H1 (cell line): ENCODE data around the gene TMEM181. TPM values are rescaled to one million over a fixed set of nuclear protein-coding genes. Genes with fewer than 3 reads are reported as not detected.
A peak's percentile ranks its signal among the peaks of the same experiment; 100 is the strongest.

Experiments used
- CTCF ChIA-PET: fragments of 300-600 bp; sonication (Branson Sonifier 250); formaldehyde crosslinking; loops from one replicate; lab custom pipeline; 2021; ENCODE audit not compliant: partially characterized antibody; lab: Charles Lee
- POLR2A ChIA-PET: fragments of 300-600 bp; sonication (Branson Sonifier 250); formaldehyde crosslinking; loops from one replicate; lab custom pipeline; 2021; ENCODE audit warnings: inconsistent platforms; ENCODE audit not compliant: partially characterized antibody; lab: Charles Lee
- DNase-seq, 2 experiments: peaks; one replicate each; pipeline versions ENCODE4 v3.0.0 to v3.0.0-alpha.2; 2010 to 2022; ENCODE audit warnings: low spot score in 2 of 2, low read depth in 1 of 2, mixed read lengths in 1 of 2
- FAIRE-seq: peaks from 2 replicates; lab custom pipeline; 2011; peaks lifted over from hg19 to GRCh38; lab: Jason Lieb, UNC
- H2AFZ ChIP-seq: 2 replicates; pipeline ENCODE4 v1.8.1; 2012; ENCODE audit warnings: low read length, inconsistent platforms
- H2AK5ac ChIP-seq: 2 replicates; pipeline ENCODE4 v1.6.1; 2013; ENCODE audit warnings: low read depth, low read length
- H2BK120ac ChIP-seq: replicated peaks from 2 replicates; pipeline ENCODE3; 2013; ENCODE audit warnings: low read depth, low read length, inconsistent platforms
- H2BK12ac ChIP-seq: 2 replicates; pipeline ENCODE4 v1.6.1; 2013; ENCODE audit warnings: low read depth, low read length
- H2BK15ac ChIP-seq: 2 replicates; pipeline ENCODE4 v1.6.1; 2013; ENCODE audit warnings: low read length
- H2BK20ac ChIP-seq: 2 replicates; pipeline ENCODE4 v1.6.1; 2013; ENCODE audit warnings: low read length
- H2BK5ac ChIP-seq: 2 replicates; pipeline ENCODE4 v1.6.1; 2013; ENCODE audit warnings: low read depth, low read length
- H3K14ac ChIP-seq: 2 replicates; pipeline ENCODE4 v1.6.1; 2013; ENCODE audit warnings: inconsistent platforms; ENCODE audit not compliant: insufficient read length
- H3K18ac ChIP-seq: 2 replicates; pipeline ENCODE4 v1.6.1; 2013; ENCODE audit warnings: low read length; ENCODE audit errors: extremely low read depth
- H3K23ac ChIP-seq: 2 replicates; pipeline ENCODE4 v1.6.1; 2013; ENCODE audit warnings: inconsistent platforms; ENCODE audit not compliant: insufficient read length
- H3K23me2 ChIP-seq: 2 replicates; pipeline ENCODE4 v1.6.1; 2013; ENCODE audit warnings: low read depth, low read length
- H3K27ac ChIP-seq: 2 replicates; pipeline ENCODE4 v1.6.1; 2011; ENCODE audit warnings: low read depth, low read length, inconsistent platforms
- H3K27me3 ChIP-seq, 4 experiments: replicated peaks in 1 of 4; 1 replicate in 1 of 4; 2 replicates in 3 of 4; pipeline versions ENCODE4 v1.6.1 to v1.8.1; 2011 to 2013; ENCODE audit warnings: low read length in 3 of 4, mild to moderate bottlenecking in 3 of 4, inconsistent platforms in 2 of 4, mixed read lengths in 2 of 4, moderate library complexity in 1 of 4; ENCODE audit not compliant: control insufficient read depth in 3 of 4, insufficient read depth in 3 of 4; ENCODE audit errors: extremely low read depth in 1 of 4
- H3K36me3 ChIP-seq, 4 experiments: 2 replicates each; pipeline versions ENCODE4 v1.6.1 to v1.8.1; 2011 to 2013; ENCODE audit warnings: mild to moderate bottlenecking in 4 of 4, low read length in 3 of 4, moderate library complexity in 2 of 4, control low read depth in 1 of 4, inconsistent platforms in 1 of 4; ENCODE audit not compliant: insufficient read depth in 4 of 4, control insufficient read depth in 2 of 4
- H3K4ac ChIP-seq: replicated peaks from 2 replicates; pipeline ENCODE3; 2013; ENCODE audit warnings: low read length, low read depth, mixed read lengths, inconsistent platforms; ENCODE audit not compliant: insufficient read length
- H3K4me1 ChIP-seq, 4 experiments: replicated peaks in 1 of 4; 1 replicate in 1 of 4; 2 replicates in 3 of 4; pipeline versions ENCODE4 v1.6.1 to v1.8.1; 2011 to 2013; ENCODE audit warnings: low read length in 3 of 4, inconsistent platforms in 2 of 4, mixed read lengths in 1 of 4; ENCODE audit not compliant: insufficient read depth in 4 of 4, control insufficient read depth in 3 of 4
- H3K4me2 ChIP-seq, 2 experiments: 2 replicates each; pipeline versions ENCODE4 v1.6.1 to v1.8.1; 2011 to 2013; ENCODE audit warnings: low read depth in 2 of 2, low read length in 2 of 2, control low read depth in 1 of 2, inconsistent platforms in 1 of 2, mild to moderate bottlenecking in 1 of 2; ENCODE audit not compliant: insufficient read depth in 1 of 2
- H3K4me3 ChIP-seq, 4 experiments: fragments of 200-600, 300-600 bp in 1 of 4; sonication (generic), shearing (Covaris generic), sonication (Bioruptor Twin) in 1 of 4; 2 replicates each; pipeline versions ENCODE4 v1.5.1 to v1.8.1; 2011 to 2016; ENCODE audit warnings: low read length in 4 of 4, low read depth in 3 of 4, control low read depth in 2 of 4, inconsistent platforms in 2 of 4, mild to moderate bottlenecking in 2 of 4, mixed read lengths in 1 of 4, moderate library complexity in 1 of 4; ENCODE audit not compliant: insufficient read depth in 2 of 4; ENCODE audit errors: extremely low read depth in 1 of 4
- H3K56ac ChIP-seq: replicated peaks from 2 replicates; pipeline ENCODE3; 2013; ENCODE audit warnings: low read depth, mild to moderate bottlenecking, mixed read lengths, low read length, inconsistent platforms; ENCODE audit not compliant: insufficient read length
- H3K79me1 ChIP-seq: 2 replicates; pipeline ENCODE4 v1.6.1; 2013; ENCODE audit warnings: low read depth, low read length, control low read depth
- H3K79me2 ChIP-seq, 2 experiments: 2 replicates each; pipeline versions ENCODE4 v1.6.1 to v1.8.1; 2012 to 2013; ENCODE audit warnings: low read length in 2 of 2, mild to moderate bottlenecking in 2 of 2, inconsistent platforms in 1 of 2; ENCODE audit not compliant: insufficient read depth in 2 of 2, control insufficient read depth in 1 of 2
- H3K9ac ChIP-seq, 4 experiments: replicated peaks in 1 of 4; 1 replicate in 1 of 4; 2 replicates in 3 of 4; pipeline versions ENCODE4 v1.6.1 to v1.8.1; 2011 to 2013; ENCODE audit warnings: low read depth in 3 of 4, low read length in 3 of 4, control low read depth in 2 of 4, mild to moderate bottlenecking in 2 of 4, moderate library complexity in 2 of 4, inconsistent platforms in 1 of 4; ENCODE audit errors: extremely low read depth in 1 of 4
- H3K9me3 ChIP-seq, 2 experiments: 2 replicates each; pipeline versions ENCODE4 v1.6.1 to v1.8.1; 2012 to 2013; ENCODE audit warnings: mild to moderate bottlenecking in 2 of 2, moderate library complexity in 2 of 2, control low read depth in 1 of 2, inconsistent platforms in 1 of 2, low read depth in 1 of 2, low read length in 1 of 2, mixed read lengths in 1 of 2; ENCODE audit not compliant: insufficient read depth in 2 of 2
- H4K20me1 ChIP-seq, 2 experiments: replicated peaks in 1 of 2; 2 replicates each; pipeline versions ENCODE3 to v1.8.1; 2011 to 2013; ENCODE audit warnings: inconsistent platforms in 2 of 2, low read length in 2 of 2, mild to moderate bottlenecking in 1 of 2; ENCODE audit not compliant: insufficient read depth in 2 of 2, control insufficient read depth in 1 of 2
- H4K5ac ChIP-seq: 2 replicates; pipeline ENCODE4 v1.6.1; 2013; ENCODE audit warnings: low read length, low read depth, mixed read lengths, inconsistent platforms; ENCODE audit not compliant: insufficient read length
- H4K8ac ChIP-seq: 2 replicates; pipeline ENCODE4 v1.8.0; 2013; ENCODE audit warnings: mild to moderate bottlenecking, moderate library complexity, low read length, inconsistent platforms; ENCODE audit not compliant: insufficient read depth; ENCODE audit errors: extremely low read depth
- H4K91ac ChIP-seq: replicated peaks from 2 replicates; pipeline ENCODE3; 2013; ENCODE audit warnings: low read length, mixed read lengths, inconsistent platforms; ENCODE audit not compliant: insufficient read length
- EP300 ChIP-seq, 2 experiments: IDR thresholded peaks; 1 replicate in 1 of 2; 2 replicates in 1 of 2; pipeline ENCODE4 v1.6.1; 2011 to 2012; ENCODE audit warnings: low read depth in 2 of 2, low read length in 2 of 2, mild to moderate bottlenecking in 2 of 2, borderline replicate concordance in 1 of 2, inconsistent platforms in 1 of 2, moderate library complexity in 1 of 2
- FOSL1 ChIP-seq: IDR thresholded peaks from 2 replicates; pipeline ENCODE4 v1.6.1; 2011; ENCODE audit warnings: mild to moderate bottlenecking, low read depth, low read length, moderate library complexity; ENCODE audit not compliant: insufficient read depth
- HDAC6 ChIP-seq: IDR thresholded peaks from one replicate; pipeline ENCODE4 v1.7.1; 2012; ENCODE audit warnings: low read depth, mild to moderate bottlenecking, inconsistent platforms, low read length, moderate library complexity
- JUN ChIP-seq: IDR thresholded peaks from 2 replicates; pipeline ENCODE4 v1.6.1; 2011; ENCODE audit warnings: low read depth, mild to moderate bottlenecking, improper control_type of control experiment, low read length
- MAFK ChIP-seq: IDR thresholded peaks from 2 replicates; pipeline ENCODE4 v1.6.1; 2012; ENCODE audit warnings: low read depth, mild to moderate bottlenecking, improper control_type of control experiment, low read length
- RAD21 ChIP-seq, 2 experiments: IDR thresholded peaks in 1 of 2; conservative IDR thresholded peaks in 1 of 2; 2 replicates each; pipeline ENCODE4 v1.6.1; 2011; ENCODE audit warnings: low read depth in 2 of 2, low read length in 2 of 2, improper control_type of control experiment in 1 of 2, inconsistent platforms in 1 of 2, mild to moderate bottlenecking in 1 of 2, moderate library complexity in 1 of 2
- RBBP5 ChIP-seq: IDR thresholded peaks from 2 replicates; pipeline ENCODE4 v1.7.1; 2012; ENCODE audit warnings: low read depth, mild to moderate bottlenecking, inconsistent platforms, low read length, moderate library complexity, borderline replicate concordance
- RXRA ChIP-seq: IDR thresholded peaks from 2 replicates; pipeline ENCODE4 v1.6.1; 2011; ENCODE audit warnings: low read depth, mild to moderate bottlenecking, low read length, moderate library complexity; ENCODE audit not compliant: insufficient read depth
- SUZ12 ChIP-seq: fragments of 200-600 bp; sonication (generic); IDR thresholded peaks from 2 replicates; pipeline ENCODE4 v1.6.1; 2012; ENCODE audit warnings: mild to moderate bottlenecking, inconsistent platforms, low read length, moderate library complexity, mixed read lengths
- YY1 ChIP-seq: IDR thresholded peaks from 2 replicates; pipeline ENCODE4 v1.6.1; 2011; ENCODE audit warnings: low read depth, mild to moderate bottlenecking, low read length
- WGBS, 2 experiments: shearing (Covaris generic) in 1 of 2; methylation state at CpG; one replicate each; pipeline versions ENCODE4 v1.1.6 to v1.1.7; 2013 to 2015; ENCODE audit warnings: low lambda C conversion rate in 2 of 2, mixed read lengths in 2 of 2, inconsistent platforms in 1 of 2, low coverage in 1 of 2, missing lambda C conversion rate in 1 of 2; ENCODE audit not compliant: insufficient replicate concordance in 2 of 2, insufficient coverage in 1 of 2, insufficient read length in 1 of 2; ENCODE audit errors: extremely low coverage in 1 of 2, missing lambda C conversion rate in 1 of 2; 5-methylcytosine and 5-hydroxymethylcytosine counted together
- polyA plus RNA-seq, 7 experiments: library from polyadenylated mRNA; depleted of rRNA in 3 of 7; stranded (reverse) in 5 of 7; unstranded in 2 of 7; fragments of >200 nt in 5 of 7; fragments of 200-250 nt in 2 of 7; gene quantifications; 1 replicate in 5 of 7; 2 replicates in 1 of 7; 4 replicates in 1 of 7; pipeline versions ENCODE4 v1.2.1 to v1.2.3, GENCODE V29; 2011 to 2013; ENCODE audit warnings: missing spikeins in 2 of 7, mixed read lengths in 2 of 7
- total RNA-seq: library from RNA; stranded (reverse); fragmentation: NEBNext Ultra II Directional; extraction: Animal tissue kit (Norgen Biotek cat#: 25700); gene quantifications from 2 replicates; pipeline ENCODE4 v1.2.1, GENCODE V29; 2021

TMEM181 gene
- total and polyA plus RNA-seq, 2 of the 8 experiments (the other 6 are each of a cell fraction or from before 2014, with no cell fraction given): 8.6 to 19.0 TPM

GRCh38 chr6:158548418-158549161, 11.3 kb upstream of the TMEM181 start:
- no peaks in the 10 kb centered on the region for H4K20me1 ChIP-seq
- no peak for DNase-seq

More at GRCh38 chr6:158548418-158549161, 11.3 kb upstream of the TMEM181 start:
- no peak overlapping the region for H3K23ac ChIP-seq
- no peak overlapping the region for H2BK15ac ChIP-seq
- WGBS, 2 experiments: 84% methylated on average over 9 of the region's 9 CpGs; no CpG with 5 or more reads in 1 of the 2 experiments
- peaks cover 0 to 7% (median 4%) of the 10 kb centered on the region in 4 experiments; a peak in 5 of 7 replicates for H3K4me1 ChIP-seq
- no peak overlapping the region for H2BK20ac ChIP-seq
- H3K27ac ChIP-seq: peak overlapping the region; percentile 47; the same call in 1 of the 2 replicates
- CTCF ChIA-PET: interaction anchor here (2.8 to 3.7 kb wide), 2 partner anchors 11 to 29 kb away, joined by 16 read pairs; no protein-coding TSS in a partner anchor
- H3K4me2 ChIP-seq: peak overlapping the region in 1 of 2 experiments; percentile 6; a peak in 1 of 4 replicates
- no peak overlapping the region for H3K14ac ChIP-seq
- H3K79me2 ChIP-seq: no peaks in the 10 kb centered on the region
- H4K8ac ChIP-seq: no peak overlapping the region
- no peak overlapping the region for H3K4ac ChIP-seq
- no peaks in the 10 kb centered on the region for H3K79me1 ChIP-seq
- H2AK5ac ChIP-seq: 0 out of 2 replicates have a peak overlapping the region, but pooled peaks have one; percentile 15
- H3K9ac ChIP-seq: peak overlapping the region in 1 of 4 experiments; percentile 16; a peak in 2 of 7 replicates
- no peaks in the 10 kb centered on the region for H3K36me3 ChIP-seq
- peak overlapping the region; percentile 68; the same call in 1 of the 2 replicates for H2BK12ac ChIP-seq
- TF ChIP-seq FOSL1 (no peak), RXRA (no peak), RBBP5 (no peak), SUZ12 (no peak), JUN (no peak), RAD21 (IDR thresholded peaks at IDR 0.05 in 1 of 2, conservative IDR thresholded peaks at IDR 0.05 in 1 of 2; ENCODE audit: low read depth in 2 of 2, low read length in 2 of 2) (no peak), EP300 (IDR thresholded peaks at IDR 0.05; ENCODE audit: borderline replicate concordance in 1 of 2, low read depth in 2 of 2, low read length in 2 of 2) (no peak), HDAC6 (no peak), YY1 (no peak), MAFK (no peak)
- H4K91ac ChIP-seq: peak overlapping the region; percentile 46
- no peak overlapping the region for H4K5ac ChIP-seq
- POLR2A ChIA-PET: interaction anchor here (1.5 to 2.4 kb wide), 2 partner anchors 10 to 12 kb away, joined by 6 to 11 read pairs; no protein-coding TSS in a partner anchor
- no peak overlapping the region for H2BK120ac ChIP-seq
- H3K23me2 ChIP-seq: no peaks in the 10 kb centered on the region
- no peak for FAIRE-seq
- no peak overlapping the region for H2AFZ ChIP-seq
- H3K4me3 ChIP-seq: no peak overlapping the region
- H2BK5ac ChIP-seq: no peak overlapping the region
- H3K27me3 ChIP-seq: no peaks in the 10 kb centered on the region
- H3K18ac ChIP-seq: no peak overlapping the region; the same call in 1 of the 2 replicates
- H3K56ac ChIP-seq: no peak overlapping the region
- no peaks in the 10 kb centered on the region for H3K9me3 ChIP-seq
